HUDEP-2 (cell line): ENCODE results near the gene JAKMIP2.

Source experiments
- DNase-seq, 76 experiments: peaks; one replicate each; lab custom pipeline; 2025; ENCODE audit not compliant: unreplicated experiment in 76 of 76; lab: John Stamatoyannopoulos, UW

The JAKMIP2 gene

GRCh38 chr5:147789820-147790219, 7.3 kb upstream of the JAKMIP2 start:
- no peak for DNase-seq

DNA sequence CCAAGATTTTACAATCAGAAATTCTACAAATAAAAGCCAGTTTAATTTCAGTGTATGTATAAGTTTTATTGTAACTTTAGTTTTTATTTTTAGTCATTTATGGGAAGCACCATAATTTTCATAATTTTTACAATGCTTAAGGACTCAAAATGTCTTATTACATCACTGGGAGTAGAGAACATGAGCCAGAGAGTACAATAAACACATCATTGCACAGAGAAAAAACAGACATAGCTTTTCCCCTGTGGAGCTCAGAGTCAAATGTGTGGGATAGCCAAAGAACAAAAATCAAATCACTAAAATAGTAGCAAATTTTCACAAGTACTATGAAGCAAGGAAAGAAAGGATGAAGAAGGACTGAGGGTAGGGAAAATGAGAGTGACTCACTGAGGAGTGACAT, 5.5 kb upstream of the JAKMIP2 start:
- DNase-seq, result no peak

DNA sequence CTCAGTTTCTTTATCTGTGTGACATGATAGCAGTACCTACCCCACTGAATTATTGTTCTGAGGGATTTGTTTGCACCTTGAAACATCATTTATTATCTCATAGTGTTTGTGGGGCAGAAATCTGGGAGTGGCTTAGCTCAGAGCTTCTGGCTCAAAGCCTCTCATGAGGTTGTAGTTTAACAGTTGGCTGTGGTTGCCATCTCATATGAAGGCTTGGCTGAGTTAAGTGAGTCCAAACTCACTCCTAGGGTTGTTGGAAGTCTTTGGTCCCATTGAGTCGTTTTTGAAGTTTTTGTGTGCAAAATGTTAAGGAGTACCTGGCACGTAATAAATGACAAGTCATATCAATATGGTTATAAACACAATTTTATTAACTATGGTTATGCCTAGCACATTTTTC, 3.6 kb upstream of the JAKMIP2 start:
- DNase-seq, result no peak

- no peak for DNase-seq
Observed at GRCh38 chr5:147784146-147784987, 1.8 kb upstream of the JAKMIP2 start.

- no peak for DNase-seq
Observed at GRCh38 chr5:147780924-147781573, 1.5 kb downstream of the JAKMIP2 start.

DNA sequence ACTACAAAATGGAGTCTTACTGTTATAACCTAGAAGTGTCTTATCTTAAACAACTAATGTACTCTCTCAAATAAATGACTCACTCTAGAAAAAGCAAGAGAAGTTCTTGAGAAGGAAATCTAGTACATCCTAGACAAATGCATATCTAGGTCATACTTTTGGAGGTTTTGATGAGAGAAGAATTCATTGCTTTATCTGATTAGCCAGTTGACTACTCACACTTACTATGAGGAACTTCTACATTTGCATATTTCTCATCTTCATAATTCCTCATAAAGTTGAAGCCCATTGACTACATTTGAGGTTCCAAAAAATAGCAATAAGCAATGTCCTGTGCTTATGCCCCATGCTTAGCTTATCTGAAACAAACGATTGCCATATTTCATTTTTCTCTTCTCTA, 2.8 kb downstream of the JAKMIP2 start:
- no peak for DNase-seq

- DNase-seq, result no peak
Observed at GRCh38 chr5:147776989-147777388, 5.5 kb downstream of the JAKMIP2 start.

- DNase-seq, result no peak
Observed at GRCh38 chr5:147773587-147773986, 8.9 kb downstream of the JAKMIP2 start.

DNA sequence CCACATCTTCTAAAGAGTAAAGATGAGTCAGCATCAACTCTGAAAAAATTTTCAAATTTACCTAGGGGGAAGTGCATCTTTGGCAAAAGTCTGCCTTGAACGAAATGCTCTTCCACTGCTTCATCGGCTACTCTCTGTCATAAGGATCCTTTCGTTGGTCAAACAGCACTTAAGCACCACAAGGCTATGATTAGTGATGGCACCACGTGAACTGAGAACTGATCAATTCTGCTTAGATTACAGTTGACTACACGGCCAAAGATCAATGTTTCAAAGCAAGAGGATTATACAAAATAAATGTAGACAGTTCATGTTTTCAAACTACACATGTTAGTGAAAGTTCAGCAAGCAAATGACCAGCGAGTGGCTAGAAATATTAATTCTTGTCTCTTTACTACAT, 9.4 kb downstream of the JAKMIP2 start:
- DNase-seq, result no peak

GRCh38 chr5:147767048-147767447, 15.5 kb downstream of the JAKMIP2 start:
- no peak for DNase-seq

GRCh38 chr5:147763791-147764525, 18.6 kb downstream of the JAKMIP2 start:
- no peak for DNase-seq

GRCh38 chr5:147760086-147760875, 22.2 kb downstream of the JAKMIP2 start:
- no peak for DNase-seq

DNA sequence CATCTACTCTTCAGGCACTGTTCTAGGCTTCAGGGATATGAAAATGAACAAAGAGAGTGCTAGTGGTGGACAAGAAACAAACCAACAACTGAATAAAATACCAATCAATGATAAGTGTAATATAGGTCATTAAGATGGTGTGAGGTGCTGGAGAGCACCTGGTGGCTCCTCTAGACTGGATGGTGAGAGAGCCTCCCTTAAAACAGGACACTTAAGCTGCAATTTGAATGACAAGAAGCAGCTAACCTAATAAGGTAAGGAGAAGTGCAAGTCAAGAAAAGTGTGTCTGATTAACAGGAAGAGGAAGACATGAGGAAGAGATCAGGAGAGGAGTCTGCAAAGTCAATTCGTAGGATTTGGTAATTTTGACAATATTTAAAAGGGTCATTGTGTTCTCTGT, 23.1 kb downstream of the JAKMIP2 start:
- DNase-seq, result no peak

GRCh38 chr5:147756566-147756965, 26.0 kb downstream of the JAKMIP2 start:
- no peak for DNase-seq

DNA sequence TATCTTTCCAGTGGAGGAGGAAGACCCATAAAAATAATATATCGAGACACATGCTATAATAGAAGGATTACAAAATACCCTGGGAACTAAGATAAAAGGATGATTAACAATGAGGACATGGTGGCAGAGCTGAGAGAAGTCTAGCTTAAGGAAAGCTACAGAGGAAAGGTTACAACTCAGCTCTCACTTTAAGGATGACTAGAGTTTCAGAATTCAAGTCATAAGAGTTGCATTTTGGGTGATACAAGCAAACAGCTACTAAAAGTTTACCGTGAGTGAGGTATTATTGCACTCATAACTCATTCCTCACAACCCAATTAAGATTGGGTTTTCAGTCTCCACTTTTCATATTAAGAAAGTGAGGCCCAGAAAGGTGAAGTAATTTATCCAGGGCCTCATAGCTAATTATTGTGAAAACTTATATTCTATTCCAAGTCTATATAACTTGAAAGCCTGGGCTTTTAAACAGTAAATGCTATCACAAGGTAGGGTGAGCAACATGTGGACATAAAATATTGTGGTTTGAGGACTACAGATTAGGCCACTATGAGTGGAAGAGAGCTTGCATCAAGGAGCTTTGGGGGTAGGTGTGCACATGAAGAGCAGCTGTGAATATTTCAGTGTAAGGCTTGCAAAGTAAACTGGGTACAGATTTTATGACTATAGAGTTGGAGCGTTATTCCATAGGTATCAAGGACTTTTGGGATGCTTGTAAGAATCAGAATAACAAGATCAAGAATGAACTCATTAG, 28.0 kb downstream of the JAKMIP2 start:
- no peak for DNase-seq

GRCh38 chr5:147753765-147754164, 28.8 kb downstream of the JAKMIP2 start:
- DNase-seq, result no peak

- DNase-seq, result no peak
Observed at GRCh38 chr5:147752666-147753290, 29.8 kb downstream of the JAKMIP2 start.

DNA sequence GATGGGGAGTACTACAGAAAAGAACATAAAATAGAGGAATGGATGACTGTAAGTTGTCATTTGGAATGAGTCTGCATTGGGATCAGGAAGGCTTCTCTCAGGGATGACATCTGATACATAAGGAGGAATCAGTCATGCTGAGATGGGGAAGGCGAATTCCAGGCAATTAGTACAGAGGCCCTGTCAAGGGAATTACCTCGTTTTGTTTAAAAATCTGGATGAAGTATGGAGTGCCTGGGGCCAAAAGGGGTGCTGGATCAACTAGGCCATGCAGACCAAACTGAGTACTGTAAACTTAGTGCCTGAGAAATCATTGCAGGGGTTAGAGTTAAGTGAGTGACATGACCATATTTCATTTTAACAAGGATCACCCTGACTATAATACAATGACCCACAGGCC, 30.5 kb downstream of the JAKMIP2 start:
- no peak for DNase-seq

GRCh38 chr5:147751156-147751830, 31.2 kb downstream of the JAKMIP2 start:
- DNase-seq, result no peak
